Nephron (organoid): Measurements from ENCODE around the gene NOD1.

Source experiments
- H3K27ac Mint-ChIP-seq, 3 experiments: 2 replicates each; pipeline ENCODE4 v1.8.0; 2020; ENCODE audit warnings: mixed read lengths in 3 of 3, mild to moderate bottlenecking in 2 of 3, moderate library complexity in 1 of 3
- H3K27me3 Mint-ChIP-seq: 2 replicates; pipeline ENCODE4 v1.8.0; 2021; ENCODE audit warnings: low read depth, mild to moderate bottlenecking, moderate library complexity, mixed read lengths
- H3K36me3 Mint-ChIP-seq: 2 replicates; pipeline ENCODE4 v1.8.0; 2020; ENCODE audit warnings: low read depth, mixed read lengths
- H3K4me1 Mint-ChIP-seq: 2 replicates; pipeline ENCODE4 v1.8.0; 2020; ENCODE audit warnings: mixed read lengths
- H3K4me3 Mint-ChIP-seq, 3 experiments: 2 replicates each; pipeline ENCODE4 v1.8.0; 2020; ENCODE audit warnings: mild to moderate bottlenecking in 3 of 3, mixed read lengths in 3 of 3, moderate library complexity in 2 of 3
- H3K9me3 Mint-ChIP-seq: 2 replicates; pipeline ENCODE4 v1.8.0; 2020; ENCODE audit warnings: mixed read lengths
- TF ChIP-seq, protein P1 (sequence below), 3 experiments: fragments of 200-600 bp; sonication (generic); IDR thresholded peaks; one replicate each; pipeline ENCODE4 v1.5.0; 2021; ENCODE audit warnings: antibody characterized with exemption in 3 of 3; ENCODE audit not compliant: unreplicated experiment in 3 of 3

NOD1 gene

DNA sequence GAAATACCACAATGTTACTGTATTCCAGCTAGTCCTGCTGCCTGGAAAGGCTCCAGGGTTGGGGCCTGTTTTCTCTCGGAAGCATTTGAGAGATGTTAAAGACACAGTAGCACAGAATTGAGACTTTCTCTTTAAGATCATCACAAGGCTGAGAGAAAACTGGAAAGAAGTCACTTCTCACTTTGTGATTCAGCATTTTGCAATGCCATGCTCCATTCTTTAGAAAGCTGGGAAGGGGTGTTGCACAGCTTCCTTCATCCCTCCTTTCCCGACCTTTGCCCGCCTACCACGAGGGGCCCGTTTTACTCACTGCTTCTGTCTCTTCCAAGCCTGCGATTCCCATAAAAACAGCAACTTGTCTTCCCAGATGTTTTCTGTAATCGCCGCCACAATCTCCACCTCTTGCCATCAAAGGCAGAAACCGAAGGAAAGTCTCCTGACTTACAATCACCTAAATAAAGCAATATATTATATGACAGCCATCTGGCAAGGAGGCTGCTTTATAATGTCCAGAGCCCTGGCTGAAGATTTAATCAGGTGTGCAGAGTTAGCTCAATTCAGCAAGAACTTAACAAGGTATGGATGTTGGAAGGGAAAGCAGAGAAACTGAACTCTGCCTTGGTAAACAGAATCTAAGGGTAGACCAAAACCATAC is 18.9 kb downstream of the NOD1 start:
- Mint-ChIP-seq H3K27me3 (no peaks in the 10 kb centered on the region), H3K4me3 (peak overlapping the region; percentile 16 to 39 (median 36)), H3K36me3 (peaks cover 4% of the 10 kb centered on the region), H3K4me1 (peaks cover 37% of the 10 kb centered on the region), H3K9me3 (no peaks in the 10 kb centered on the region), H3K27ac (peak overlapping the region; percentile 83 to 93 (median 87))
- TF ChIP-seq, protein P1, sequence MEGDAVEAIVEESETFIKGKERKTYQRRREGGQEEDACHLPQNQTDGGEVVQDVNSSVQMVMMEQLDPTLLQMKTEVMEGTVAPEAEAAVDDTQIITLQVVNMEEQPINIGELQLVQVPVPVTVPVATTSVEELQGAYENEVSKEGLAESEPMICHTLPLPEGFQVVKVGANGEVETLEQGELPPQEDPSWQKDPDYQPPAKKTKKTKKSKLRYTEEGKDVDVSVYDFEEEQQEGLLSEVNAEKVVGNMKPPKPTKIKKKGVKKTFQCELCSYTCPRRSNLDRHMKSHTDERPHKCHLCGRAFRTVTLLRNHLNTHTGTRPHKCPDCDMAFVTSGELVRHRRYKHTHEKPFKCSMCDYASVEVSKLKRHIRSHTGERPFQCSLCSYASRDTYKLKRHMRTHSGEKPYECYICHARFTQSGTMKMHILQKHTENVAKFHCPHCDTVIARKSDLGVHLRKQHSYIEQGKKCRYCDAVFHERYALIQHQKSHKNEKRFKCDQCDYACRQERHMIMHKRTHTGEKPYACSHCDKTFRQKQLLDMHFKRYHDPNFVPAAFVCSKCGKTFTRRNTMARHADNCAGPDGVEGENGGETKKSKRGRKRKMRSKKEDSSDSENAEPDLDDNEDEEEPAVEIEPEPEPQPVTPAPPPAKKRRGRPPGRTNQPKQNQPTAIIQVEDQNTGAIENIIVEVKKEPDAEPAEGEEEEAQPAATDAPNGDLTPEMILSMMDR (IDR thresholded peaks at IDR 0.05; ENCODE audit: unreplicated experiment in 3 of 3), result no peak

DNA sequence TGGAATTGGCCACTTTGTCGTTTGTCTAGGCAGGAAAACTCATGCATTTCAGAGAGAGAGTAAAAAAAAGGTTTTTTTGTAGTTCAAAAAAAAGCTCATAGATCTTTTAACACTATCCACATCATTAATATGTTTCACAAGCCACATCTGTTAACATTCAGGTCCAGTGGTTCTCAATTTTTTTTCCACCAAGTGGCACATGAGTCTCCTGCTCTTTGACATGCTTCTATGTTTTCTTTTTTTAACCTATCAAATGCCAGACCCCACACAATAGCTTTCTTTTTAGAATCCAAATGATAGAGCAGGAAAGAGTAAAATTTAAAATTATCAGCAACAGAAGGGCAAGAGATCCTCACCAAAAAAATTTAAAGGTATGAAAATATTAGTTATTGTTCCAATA is 20.3 kb downstream of the NOD1 start:
- Mint-ChIP-seq H3K27me3 (no peaks in the 10 kb centered on the region), H3K27ac (peak overlapping the region; percentile 66 to 82 (median 74)), H3K9me3 (no peaks in the 10 kb centered on the region), H3K4me1 (peaks cover 31% of the 10 kb centered on the region), H3K4me3 (peak overlapping the region in 1 of 3 experiments; percentile 40), H3K36me3 (peaks cover 4% of the 10 kb centered on the region)
- TF ChIP-seq, protein P1 (IDR thresholded peaks at IDR 0.05; ENCODE audit: unreplicated experiment in 3 of 3), result no peak

DNA sequence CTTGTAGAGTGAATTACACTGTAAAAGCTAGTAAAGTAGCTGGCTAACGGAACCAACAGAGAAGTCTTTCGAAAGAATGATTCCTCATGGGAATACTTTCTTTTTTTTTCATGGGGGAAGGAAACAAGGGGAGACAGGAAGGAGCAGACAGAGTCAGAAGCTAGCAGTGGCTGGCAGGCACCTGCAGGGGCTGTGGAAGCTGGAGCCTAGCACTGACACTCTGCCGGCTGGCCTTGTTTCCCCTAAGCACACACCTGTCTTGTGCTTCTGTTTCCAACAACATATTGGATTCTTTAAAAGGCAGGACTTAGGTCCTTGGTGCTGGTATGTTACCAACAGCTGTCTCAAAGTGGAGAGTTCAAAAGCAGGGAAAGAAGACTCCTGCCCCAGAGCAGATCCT is 24.7 kb downstream of the NOD1 start:
- H3K27ac Mint-ChIP-seq, result peak overlapping the region in 2 of 3 experiments; percentile 6 to 41
- H3K9me3 Mint-ChIP-seq, result no peaks in the 10 kb centered on the region
- peaks cover 13% of the 10 kb centered on the region for H3K4me1 Mint-ChIP-seq
- H3K27me3 Mint-ChIP-seq, result no peaks in the 10 kb centered on the region
- H3K4me3 Mint-ChIP-seq, result no peak overlapping the region
- peaks cover 4% of the 10 kb centered on the region for H3K36me3 Mint-ChIP-seq
- TF ChIP-seq, protein P1 (IDR thresholded peaks at IDR 0.05; ENCODE audit: unreplicated experiment in 3 of 3), result no peak

DNA sequence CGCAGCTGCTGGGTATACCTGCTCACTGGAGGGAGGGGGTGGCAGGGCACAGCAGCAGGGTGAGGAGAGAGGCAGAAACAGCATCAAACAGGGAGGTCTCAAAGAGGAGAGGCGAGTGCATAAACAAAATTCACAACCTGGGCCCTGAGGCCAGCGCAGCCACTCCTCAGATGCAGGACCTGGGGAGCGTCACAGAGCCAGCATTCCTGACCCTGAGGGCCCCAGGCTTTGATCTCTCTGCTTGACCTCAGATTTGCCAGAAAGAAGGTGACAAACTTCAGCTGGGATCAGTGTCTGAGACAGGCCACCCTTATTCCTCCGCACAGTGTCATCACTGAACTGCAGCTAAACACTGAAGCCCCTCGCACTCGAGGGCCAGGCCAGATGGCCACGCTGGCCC is 25.6 kb downstream of the NOD1 start:
- Mint-ChIP-seq H3K27ac (no peak overlapping the region), H3K27me3 (peaks cover 2% of the 10 kb centered on the region), H3K9me3 (no peaks in the 10 kb centered on the region), H3K36me3 (peaks cover 7% of the 10 kb centered on the region), H3K4me1 (peaks cover 7% of the 10 kb centered on the region), H3K4me3 (no peak overlapping the region)
- TF ChIP-seq, protein P1 (IDR thresholded peaks at IDR 0.05; ENCODE audit: unreplicated experiment in 3 of 3), result no peak

DNA sequence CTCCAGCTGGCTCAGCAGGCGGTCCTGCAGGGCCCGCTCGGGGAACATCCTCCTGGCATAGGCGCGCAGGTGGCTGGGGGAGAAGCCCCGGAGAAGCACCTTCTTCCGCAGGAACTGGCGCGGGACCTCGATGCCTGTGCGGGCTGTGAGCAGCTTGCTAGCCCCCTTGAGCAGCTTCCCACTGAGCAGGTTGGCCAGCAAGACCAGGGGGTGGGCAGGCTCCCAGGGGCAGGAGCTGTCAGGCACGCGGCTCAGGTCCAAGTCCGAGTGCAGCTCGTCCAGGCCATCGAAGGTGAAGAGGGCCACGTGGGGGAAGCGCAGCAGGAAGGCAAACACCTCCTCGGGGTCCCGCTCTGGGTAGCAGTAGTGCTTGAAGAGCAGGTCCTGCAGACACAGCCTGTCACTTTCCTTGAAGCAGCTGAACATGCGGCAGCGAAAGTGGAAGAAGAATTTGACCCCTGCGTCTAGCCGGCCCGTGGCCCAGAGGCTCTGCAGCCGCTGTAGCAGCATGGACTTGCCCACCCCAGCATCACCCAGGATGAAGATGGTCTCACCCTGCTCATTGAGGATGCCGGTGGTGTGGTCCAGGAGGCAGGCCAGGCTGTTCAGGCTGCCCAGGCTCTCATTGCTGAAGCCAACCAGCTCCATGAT is 26.2 kb downstream of the NOD1 start:
- TF ChIP-seq, protein P1 (IDR thresholded peaks at IDR 0.05; ENCODE audit: unreplicated experiment in 3 of 3), result no peak
- H3K4me3 Mint-ChIP-seq, result no peak overlapping the region
- no peaks in the 10 kb centered on the region for H3K9me3 Mint-ChIP-seq
- H3K4me1 Mint-ChIP-seq, result peaks cover 6% of the 10 kb centered on the region
- peaks cover 3% of the 10 kb centered on the region for H3K27me3 Mint-ChIP-seq
- no peak overlapping the region for H3K27ac Mint-ChIP-seq
- peaks cover 10% of the 10 kb centered on the region for H3K36me3 Mint-ChIP-seq
